PC-3 (cell line): ENCODE measurements around the gene ERMARD.

Source experiments
- EZH2 ChIP-seq: fragments of 300-600 bp; sonication (generic); IDR thresholded peaks from one replicate; pipeline ENCODE4 v1.6.1; 2017; ENCODE audit warnings: antibody characterized with exemption, mild to moderate bottlenecking, low read length; ENCODE audit not compliant: unreplicated experiment
- EZH2phosphoT487 ChIP-seq: fragments of 300-600 bp; sonication (generic); IDR thresholded peaks from 2 replicates; pipeline ENCODE4 v1.6.1; 2018; ENCODE audit warnings: mild to moderate bottlenecking, antibody characterized with exemption, low read length, borderline replicate concordance
- TF ChIP-seq, protein P1 (sequence below): fragments of 300-600 bp; sonication (generic); conservative IDR thresholded peaks from 2 replicates; pipeline ENCODE4 v1.5.1; 2017; ENCODE audit warnings: antibody characterized with exemption, low read depth, mild to moderate bottlenecking, low read length

DNA sequence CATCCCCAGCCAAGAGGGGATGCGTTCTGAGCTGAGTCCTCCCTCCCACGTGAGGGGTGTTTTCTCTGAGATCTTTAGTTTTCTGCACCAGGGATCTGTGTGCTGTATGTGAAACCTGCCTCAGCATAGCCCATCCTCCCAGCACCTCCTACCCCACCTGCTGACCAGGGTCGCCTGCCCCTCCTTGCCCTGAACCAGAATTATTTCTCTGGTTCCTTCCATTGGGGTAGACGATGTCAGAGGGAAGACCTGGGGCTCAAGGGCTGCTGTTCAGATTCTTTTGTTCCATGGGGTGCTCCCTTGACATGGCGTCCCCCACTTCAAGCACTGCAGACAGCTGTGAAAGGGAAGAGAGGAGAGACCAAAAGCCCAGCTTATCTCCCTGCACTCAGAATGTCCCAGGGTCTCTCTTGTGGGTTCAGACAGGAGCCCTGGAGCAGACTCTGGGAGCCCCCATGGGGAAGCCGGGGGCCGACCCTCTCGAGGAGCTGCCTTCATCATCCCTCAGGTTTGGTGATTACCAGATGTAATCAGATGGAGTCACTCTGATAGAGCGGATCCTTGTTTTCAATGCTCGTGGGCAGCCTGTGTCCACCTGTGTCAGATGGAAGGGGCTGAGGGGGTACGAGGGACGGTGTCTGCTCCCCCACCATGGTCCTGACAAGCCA lies 74.3 kb downstream of the ERMARD start:
- TF ChIP-seq, protein P1, sequence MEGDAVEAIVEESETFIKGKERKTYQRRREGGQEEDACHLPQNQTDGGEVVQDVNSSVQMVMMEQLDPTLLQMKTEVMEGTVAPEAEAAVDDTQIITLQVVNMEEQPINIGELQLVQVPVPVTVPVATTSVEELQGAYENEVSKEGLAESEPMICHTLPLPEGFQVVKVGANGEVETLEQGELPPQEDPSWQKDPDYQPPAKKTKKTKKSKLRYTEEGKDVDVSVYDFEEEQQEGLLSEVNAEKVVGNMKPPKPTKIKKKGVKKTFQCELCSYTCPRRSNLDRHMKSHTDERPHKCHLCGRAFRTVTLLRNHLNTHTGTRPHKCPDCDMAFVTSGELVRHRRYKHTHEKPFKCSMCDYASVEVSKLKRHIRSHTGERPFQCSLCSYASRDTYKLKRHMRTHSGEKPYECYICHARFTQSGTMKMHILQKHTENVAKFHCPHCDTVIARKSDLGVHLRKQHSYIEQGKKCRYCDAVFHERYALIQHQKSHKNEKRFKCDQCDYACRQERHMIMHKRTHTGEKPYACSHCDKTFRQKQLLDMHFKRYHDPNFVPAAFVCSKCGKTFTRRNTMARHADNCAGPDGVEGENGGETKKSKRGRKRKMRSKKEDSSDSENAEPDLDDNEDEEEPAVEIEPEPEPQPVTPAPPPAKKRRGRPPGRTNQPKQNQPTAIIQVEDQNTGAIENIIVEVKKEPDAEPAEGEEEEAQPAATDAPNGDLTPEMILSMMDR, result no peak
- no peak for TF ChIP-seq EZH2
- no peak for TF ChIP-seq EZH2phosphoT487
